OCI-LY3 (cell line): ENCODE results near the gene TEDC1.
A peak's percentile ranks its signal among the peaks of the same experiment; 100 is the strongest.

ENCODE experiments used
- H2AFZ ChIP-seq: fragments of 200-600, 300-600 bp; shearing (Covaris generic); 2 replicates; pipeline ENCODE4 v1.6.0; 2014; ENCODE audit warnings: antibody characterized with exemption, low read depth, low read length
- H3K27ac ChIP-seq: fragments of 200-600, 300-600 bp; sonication (generic); 2 replicates; pipeline ENCODE4 v1.5.1; 2014; ENCODE audit warnings: mild to moderate bottlenecking, low read length, moderate library complexity, mixed read lengths
- H3K27me3 ChIP-seq: fragments of 200-600, 300-600 bp; sonication (generic); 2 replicates; pipeline ENCODE4 v1.6.1; 2014; ENCODE audit warnings: low read depth, low read length, mixed read lengths
- H3K36me3 ChIP-seq: fragments of 200-600, 300-600 bp; sonication (generic); replicated peaks from 2 replicates; pipeline ENCODE3; 2014; ENCODE audit warnings: low read depth, low read length, mixed read lengths
- H3K4me1 ChIP-seq: fragments of 300-600, 200-600 bp; sonication (generic); 2 replicates; pipeline ENCODE4 v1.6.1; 2014; ENCODE audit warnings: low read length, mixed read lengths
- H3K4me2 ChIP-seq: fragments of 200-600, 300-600 bp; sonication (generic); 2 replicates; pipeline ENCODE4 v1.6.1; 2014; ENCODE audit warnings: low read length, mixed read lengths
- H3K4me3 ChIP-seq: fragments of 300-600, 200-600 bp; sonication (generic); 2 replicates; pipeline ENCODE4 v1.5.1; 2014; ENCODE audit warnings: antibody characterized with exemption, mild to moderate bottlenecking, low read length, moderate library complexity
- H3K79me2 ChIP-seq: fragments of 300-600, 200-600 bp; shearing (Covaris generic); 2 replicates; pipeline ENCODE4 v1.6.1; 2014; ENCODE audit warnings: mild to moderate bottlenecking, low read length, mixed read lengths
- H3K9ac ChIP-seq: fragments of 300-600, 200-600 bp; shearing (Covaris generic); 2 replicates; pipeline ENCODE4 v1.6.0; 2014; ENCODE audit warnings: mild to moderate bottlenecking, low read length, moderate library complexity
- H3K9me3 ChIP-seq: fragments of 200-600, 300-600 bp; shearing (Covaris generic); 2 replicates; pipeline ENCODE4 v1.6.1; 2014; ENCODE audit warnings: low read length, mixed read lengths; ENCODE audit not compliant: insufficient read depth
- H4K20me1 ChIP-seq: fragments of 200-600, 300-600 bp; sonication (generic); 2 replicates; pipeline ENCODE4 v1.6.1; 2016; ENCODE audit warnings: low read length, mixed read lengths; ENCODE audit not compliant: insufficient read depth
- EZH2phosphoT487 ChIP-seq: fragments of 200-600 bp; shearing (Covaris generic); IDR thresholded peaks from 2 replicates; pipeline ENCODE4 v1.6.1; 2018; ENCODE audit warnings: antibody characterized with exemption, mixed run types, low read depth
- TF ChIP-seq, protein P1 (sequence below): fragments of 200-600, 300-600 bp; sonication (generic); IDR thresholded peaks from 2 replicates; pipeline ENCODE4 v1.5.1; 2014; ENCODE audit warnings: antibody characterized with exemption, low read length, low read depth

TEDC1 gene

DNA sequence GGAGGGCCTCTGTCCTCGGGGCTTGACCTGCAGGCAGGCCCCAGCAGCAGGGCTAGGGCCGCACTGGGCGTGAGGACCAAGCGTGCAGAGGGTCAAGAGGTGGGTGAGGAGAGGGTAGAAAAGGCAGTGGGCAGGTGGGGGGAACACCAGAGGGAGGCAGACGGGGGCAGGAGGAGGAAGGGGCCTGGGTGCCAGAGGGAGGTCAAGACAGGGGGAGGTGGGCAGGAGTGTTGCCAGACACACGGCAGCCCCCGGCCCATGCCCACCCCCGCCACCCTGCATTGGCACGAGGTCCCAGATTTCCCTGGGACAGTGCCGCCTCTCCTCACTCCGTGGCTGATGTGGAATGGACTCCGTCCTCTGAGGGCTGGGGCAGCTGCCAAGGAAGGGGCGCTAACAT, 43.5 kb downstream of the TEDC1 start:
- Histone ChIP-seq H3K4me2 (no peak overlapping the region), H3K27me3 (peaks cover 20% of the 10 kb centered on the region), H3K9me3 (no peaks in the 10 kb centered on the region)

DNA sequence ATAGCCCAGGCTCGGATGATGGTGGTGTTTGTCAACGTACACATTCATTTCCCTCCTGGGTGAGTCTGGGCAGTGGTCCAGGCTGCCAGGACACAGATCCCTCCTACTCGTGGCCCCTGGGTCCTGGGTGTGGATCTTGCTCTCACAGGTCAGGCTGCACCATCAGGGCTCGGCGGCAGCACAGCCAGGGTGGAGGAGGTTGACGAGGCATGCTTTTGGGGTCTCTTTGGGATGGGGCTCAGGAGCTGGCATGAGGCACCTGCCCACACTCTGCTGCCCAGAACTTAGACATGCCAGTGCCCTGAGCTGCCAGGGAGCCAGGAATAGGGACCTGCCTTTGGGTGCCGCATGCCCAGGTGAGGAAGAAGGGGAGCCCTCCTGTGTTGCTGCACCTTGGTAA, 45.0 kb downstream of the TEDC1 start:
- Histone ChIP-seq H3K4me1 (no peaks in the 10 kb centered on the region), H2AFZ (no peak overlapping the region), H3K27me3 (peaks cover 20% of the 10 kb centered on the region)

More for the DNA sequence above, 43.5 kb downstream of the TEDC1 start:
- Histone ChIP-seq H3K27ac (no peak overlapping the region), H3K9ac (no peak overlapping the region), H3K79me2 (no peaks in the 10 kb centered on the region), H3K4me3 (no peak overlapping the region), H3K4me1 (no peaks in the 10 kb centered on the region), H2AFZ (no peak overlapping the region), H4K20me1 (no peaks in the 10 kb centered on the region), H3K36me3 (no peaks in the 10 kb centered on the region)
- no peak for TF ChIP-seq EZH2phosphoT487
- TF ChIP-seq, protein P1, sequence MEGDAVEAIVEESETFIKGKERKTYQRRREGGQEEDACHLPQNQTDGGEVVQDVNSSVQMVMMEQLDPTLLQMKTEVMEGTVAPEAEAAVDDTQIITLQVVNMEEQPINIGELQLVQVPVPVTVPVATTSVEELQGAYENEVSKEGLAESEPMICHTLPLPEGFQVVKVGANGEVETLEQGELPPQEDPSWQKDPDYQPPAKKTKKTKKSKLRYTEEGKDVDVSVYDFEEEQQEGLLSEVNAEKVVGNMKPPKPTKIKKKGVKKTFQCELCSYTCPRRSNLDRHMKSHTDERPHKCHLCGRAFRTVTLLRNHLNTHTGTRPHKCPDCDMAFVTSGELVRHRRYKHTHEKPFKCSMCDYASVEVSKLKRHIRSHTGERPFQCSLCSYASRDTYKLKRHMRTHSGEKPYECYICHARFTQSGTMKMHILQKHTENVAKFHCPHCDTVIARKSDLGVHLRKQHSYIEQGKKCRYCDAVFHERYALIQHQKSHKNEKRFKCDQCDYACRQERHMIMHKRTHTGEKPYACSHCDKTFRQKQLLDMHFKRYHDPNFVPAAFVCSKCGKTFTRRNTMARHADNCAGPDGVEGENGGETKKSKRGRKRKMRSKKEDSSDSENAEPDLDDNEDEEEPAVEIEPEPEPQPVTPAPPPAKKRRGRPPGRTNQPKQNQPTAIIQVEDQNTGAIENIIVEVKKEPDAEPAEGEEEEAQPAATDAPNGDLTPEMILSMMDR, result no peak

DNA sequence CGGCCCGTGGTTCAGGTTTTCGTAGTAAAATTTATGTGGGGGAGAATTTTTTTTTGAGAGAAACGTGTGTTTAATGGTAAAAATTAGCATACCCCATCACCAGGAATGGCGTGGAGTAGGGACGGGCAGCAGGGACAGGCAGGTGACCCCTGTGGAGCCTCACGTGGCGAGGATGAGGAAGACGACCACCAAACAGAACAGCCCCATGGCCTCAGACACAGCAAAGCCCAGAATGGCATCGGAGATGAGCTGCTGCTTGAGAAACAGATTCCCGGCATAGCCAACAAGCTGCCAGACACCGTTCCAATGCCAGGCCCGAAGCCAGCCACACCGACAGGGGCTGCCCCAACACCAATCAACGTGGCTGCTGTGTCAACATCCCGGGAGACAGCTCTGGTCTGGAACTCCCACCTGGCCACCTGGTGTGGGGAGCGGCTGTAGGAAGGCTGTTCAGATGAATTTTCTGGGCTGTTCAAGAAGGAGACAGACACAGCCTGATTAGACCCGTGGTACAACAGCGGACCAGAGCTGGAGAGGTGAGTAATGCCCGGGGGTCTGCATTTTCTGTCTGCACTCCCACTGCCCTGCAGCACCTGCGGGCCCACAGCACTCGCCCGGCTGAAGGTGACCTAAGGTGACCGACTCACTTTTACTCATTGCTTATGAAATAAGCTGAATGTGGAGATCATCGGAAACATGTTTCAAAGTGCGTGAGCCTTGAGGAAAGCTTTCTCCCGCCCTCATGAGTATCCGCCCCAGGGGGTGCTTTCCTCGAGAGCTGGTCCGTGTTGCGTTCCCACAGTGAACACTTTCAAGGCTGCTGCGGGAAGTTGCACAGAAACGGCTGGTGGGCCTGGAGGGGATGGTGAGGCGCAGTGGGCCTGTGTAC, 45.9 kb downstream of the TEDC1 start:
- Histone ChIP-seq H3K27ac (no peak overlapping the region), H3K4me1 (no peaks in the 10 kb centered on the region), H3K4me3 (no peak overlapping the region), H4K20me1 (no peaks in the 10 kb centered on the region), H3K79me2 (no peaks in the 10 kb centered on the region), H3K36me3 (no peaks in the 10 kb centered on the region), H3K27me3 (peaks cover 25% of the 10 kb centered on the region), H3K9ac (no peak overlapping the region), H2AFZ (no peak overlapping the region), H3K4me2 (no peak overlapping the region), H3K9me3 (no peaks in the 10 kb centered on the region)
- no peak for TF ChIP-seq EZH2phosphoT487
- TF ChIP-seq, protein P1, result no peak

More for the DNA sequence above, 45.0 kb downstream of the TEDC1 start:
- H3K9ac ChIP-seq, result no peak overlapping the region
- no peak overlapping the region for H3K27ac ChIP-seq
- H3K4me3 ChIP-seq, result no peak overlapping the region
- no peaks in the 10 kb centered on the region for H4K20me1 ChIP-seq
- no peaks in the 10 kb centered on the region for H3K9me3 ChIP-seq
- H3K4me2 ChIP-seq, result no peak overlapping the region
- TF ChIP-seq, protein P1, result no peak
- no peak for TF ChIP-seq EZH2phosphoT487
- no peaks in the 10 kb centered on the region for H3K36me3 ChIP-seq
- H3K79me2 ChIP-seq, result no peaks in the 10 kb centered on the region

DNA sequence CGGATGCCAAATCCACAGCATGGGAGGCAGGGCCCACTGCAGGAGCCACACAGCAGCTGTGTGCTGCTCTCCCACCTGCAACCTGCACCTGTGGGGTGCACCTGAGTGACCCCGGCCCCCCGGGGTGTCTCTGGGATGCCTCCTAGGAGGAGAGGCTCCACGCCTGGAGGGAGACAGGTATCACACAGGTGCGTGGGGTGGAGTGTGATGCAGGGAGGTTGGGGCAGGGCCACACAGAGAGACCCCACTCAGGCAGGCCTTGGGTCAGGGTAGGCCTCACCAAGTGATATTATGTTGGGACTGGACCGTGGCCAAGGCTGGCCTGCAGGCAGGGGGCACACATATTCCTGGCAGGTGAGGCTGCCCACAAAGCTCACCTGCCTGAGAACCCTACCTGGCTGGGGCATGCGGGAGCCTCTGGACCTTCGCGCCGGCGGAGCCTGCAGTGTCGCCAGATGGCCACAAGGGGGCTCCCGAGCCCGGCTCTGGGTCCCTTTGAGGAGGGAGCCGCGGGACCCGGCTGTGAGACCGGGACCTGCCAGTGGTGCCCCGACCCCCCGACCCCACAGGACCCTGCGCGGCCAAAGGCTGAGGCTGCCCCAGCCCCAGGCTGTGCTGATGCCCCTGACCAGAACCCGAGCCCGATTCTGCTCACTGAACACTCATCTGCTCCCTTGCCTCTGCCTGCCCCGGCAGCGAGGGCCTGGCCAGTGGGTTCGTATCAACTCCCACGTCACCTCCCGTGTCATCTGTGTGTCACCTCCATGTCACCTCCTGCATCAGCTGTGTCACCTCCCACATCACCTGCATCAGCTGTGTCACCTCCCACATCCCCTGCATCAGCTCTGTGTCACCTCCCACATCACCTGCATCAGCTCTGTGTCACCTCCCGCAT, 46.8 kb downstream of the TEDC1 start:
- Histone ChIP-seq H3K4me1 (no peaks in the 10 kb centered on the region), H4K20me1 (no peaks in the 10 kb centered on the region), H3K9me3 (0 out of 2 replicates have a peak, but pooled peaks cover 2% of the 10 kb centered on the region), H3K4me3 (no peak overlapping the region), H3K27ac (no peak overlapping the region), H2AFZ (no peak overlapping the region), H3K27me3 (peaks cover 28% of the 10 kb centered on the region), H3K9ac (no peak overlapping the region), H3K4me2 (peak overlapping the region; percentile 53), H3K36me3 (no peaks in the 10 kb centered on the region), H3K79me2 (no peaks in the 10 kb centered on the region)
- TF ChIP-seq EZH2phosphoT487, result no peak
- TF ChIP-seq, protein P1, result peak; percentile 87
